Ecto neural progenitor cell (in vitro differentiated cells): ENCODE measurements around the gene DCD.
"Not testable (repeated sequence)": the region's sequence is repeated elsewhere in the genome, so short reads cannot be mapped to it uniquely, and the experiment has no call there.

Experiments used
- DNase-seq: peaks from one replicate; pipeline ENCODE4 v3.0.0-alpha.2; 2018; ENCODE audit warnings: low spot score

DCD gene

GRCh38 chr12:54648265-54648664, at the start of gene DCD:
DCD (minus strand) TSS chr12:54648365; CDS start chr12:54648303, 62 bp downstream.
- peak; percentile 29 for DNase-seq

- DNase-seq, result no peak
These were observed 49.7 kb upstream of the DCD start for GRCh38 chr12:54697851-54698250.

DNA sequence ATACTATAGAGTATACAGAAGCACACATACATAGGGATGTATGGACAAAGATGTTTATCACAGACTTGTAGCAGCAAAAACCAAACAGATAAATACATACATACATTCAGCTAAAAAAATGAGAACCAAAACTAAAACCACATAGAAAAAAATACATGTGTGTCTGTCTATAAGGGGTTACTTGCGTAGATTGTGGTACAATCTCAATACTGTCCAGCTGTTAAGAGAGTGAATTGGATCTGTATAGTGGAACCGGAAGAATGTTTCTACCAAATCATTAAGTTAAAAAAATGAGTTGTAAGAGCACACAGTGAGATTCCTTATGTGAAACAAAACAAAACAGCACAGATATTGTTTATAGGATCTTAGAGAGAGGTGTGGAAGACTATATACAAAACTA, 44.2 kb upstream of the DCD start:
- DNase-seq, result no peak

DNA sequence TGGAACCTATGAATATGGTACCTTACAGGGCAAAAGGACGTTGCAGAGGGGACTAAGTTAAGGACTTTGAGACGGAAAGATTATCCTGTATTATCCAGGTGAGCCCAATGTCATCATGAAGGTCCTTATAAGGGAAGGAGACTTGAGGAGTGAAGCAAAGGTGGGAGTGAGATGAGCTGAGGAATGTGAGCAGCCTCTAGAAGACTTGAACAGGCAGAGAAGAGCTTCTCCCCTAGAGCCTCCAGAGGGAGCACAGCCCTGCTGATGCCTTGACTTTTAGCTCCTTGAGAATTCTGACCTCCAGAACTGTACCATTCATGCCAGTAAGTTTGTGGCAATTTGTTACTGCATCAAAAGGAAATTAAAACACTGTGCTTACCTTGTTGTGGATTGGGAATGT, 41.8 kb upstream of the DCD start:
- no peak for DNase-seq

- no peak for DNase-seq
These were observed 40.8 kb upstream of the DCD start for GRCh38 chr12:54689034-54689372.

DNA sequence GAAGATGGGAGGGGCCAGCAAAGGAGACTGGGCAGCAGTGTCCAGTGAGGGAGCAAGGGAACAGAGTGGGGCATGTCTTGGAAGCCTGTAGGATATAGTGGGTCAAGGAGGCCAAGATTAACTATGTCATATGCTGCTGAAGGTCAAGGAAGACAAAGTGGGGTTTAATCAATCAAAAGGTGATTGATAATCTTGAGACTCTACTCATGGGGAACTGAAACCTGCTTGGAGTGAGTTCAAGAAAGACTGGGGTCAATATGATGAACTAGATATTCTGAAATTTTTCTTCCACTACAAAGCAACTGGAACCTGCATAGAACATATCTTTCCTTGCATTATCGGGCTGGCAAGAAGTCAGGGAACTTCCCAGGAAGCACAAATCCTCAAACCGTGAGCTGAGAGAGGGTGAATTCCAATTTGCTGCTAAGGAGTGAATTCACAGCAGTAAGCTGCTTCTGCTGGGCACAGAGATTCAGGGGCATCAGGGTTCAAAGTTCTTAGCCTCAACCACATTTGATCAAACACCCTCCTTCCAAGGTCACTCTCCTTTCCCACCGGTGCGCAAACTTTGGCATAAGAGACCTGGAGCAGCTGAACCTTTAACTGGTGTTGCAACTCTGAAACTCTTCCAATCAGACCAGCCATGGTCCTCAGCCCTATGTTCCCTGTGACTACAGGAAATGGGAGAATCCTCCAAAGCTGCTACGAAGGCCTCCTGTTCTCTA, 40.3 kb upstream of the DCD start:
- no peak for DNase-seq

GRCh38 chr12:54684636-54685630, 36.8 kb upstream of the DCD start:
- DNase-seq, result no peak

GRCh38 chr12:54683398-54683797, 35.2 kb upstream of the DCD start:
- DNase-seq, result no peak

- DNase-seq, result no peak
These were observed 34.5 kb upstream of the DCD start for GRCh38 chr12:54682674-54683073.

- DNase-seq, result peak; percentile 69
These were observed 32.2 kb upstream of the DCD start for GRCh38 chr12:54680374-54680773.

- no peak for DNase-seq
These were observed 30.0 kb upstream of the DCD start for GRCh38 chr12:54678131-54678530.

DNA sequence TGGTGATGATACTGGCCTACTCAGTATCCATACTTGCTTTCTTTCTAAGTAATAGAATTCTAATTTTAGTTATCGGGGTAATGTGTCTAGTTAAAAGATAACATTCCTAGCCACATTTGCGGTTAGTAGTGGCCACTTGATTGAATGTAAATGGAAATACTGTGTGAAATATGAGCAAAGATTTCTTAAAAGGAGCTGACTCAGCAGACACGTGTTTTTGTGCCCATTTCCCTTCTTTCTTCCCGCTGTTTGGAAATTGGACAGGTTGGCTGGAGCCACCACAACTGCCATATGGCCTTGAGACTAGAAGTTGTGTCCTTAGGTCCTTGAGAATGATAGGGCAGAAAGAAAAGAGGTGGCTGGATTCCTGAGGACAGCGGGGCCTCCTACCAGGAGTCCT, 19.8 kb upstream of the DCD start:
- DNase-seq, result no peak

DNA sequence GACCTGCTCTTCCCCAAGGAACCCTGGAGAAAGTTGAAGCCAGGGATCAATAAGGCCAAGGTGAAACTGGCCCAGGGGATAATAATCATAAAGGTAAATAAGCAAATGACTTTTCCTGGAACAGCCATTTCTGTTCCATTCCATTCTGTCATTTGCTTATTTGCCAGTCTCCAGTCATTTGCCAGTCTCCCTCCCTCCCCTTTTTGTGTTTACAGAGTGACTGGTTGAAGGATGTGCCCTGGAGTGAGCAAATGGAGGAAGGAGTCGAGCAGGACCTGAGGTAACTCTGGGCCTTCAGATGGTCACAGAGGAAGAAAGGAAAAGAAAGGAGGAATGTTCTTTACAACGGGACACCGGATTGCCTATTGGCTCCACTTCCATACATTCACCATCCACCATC, 17.8 kb upstream of the DCD start:
- DNase-seq, result no peak

DNA sequence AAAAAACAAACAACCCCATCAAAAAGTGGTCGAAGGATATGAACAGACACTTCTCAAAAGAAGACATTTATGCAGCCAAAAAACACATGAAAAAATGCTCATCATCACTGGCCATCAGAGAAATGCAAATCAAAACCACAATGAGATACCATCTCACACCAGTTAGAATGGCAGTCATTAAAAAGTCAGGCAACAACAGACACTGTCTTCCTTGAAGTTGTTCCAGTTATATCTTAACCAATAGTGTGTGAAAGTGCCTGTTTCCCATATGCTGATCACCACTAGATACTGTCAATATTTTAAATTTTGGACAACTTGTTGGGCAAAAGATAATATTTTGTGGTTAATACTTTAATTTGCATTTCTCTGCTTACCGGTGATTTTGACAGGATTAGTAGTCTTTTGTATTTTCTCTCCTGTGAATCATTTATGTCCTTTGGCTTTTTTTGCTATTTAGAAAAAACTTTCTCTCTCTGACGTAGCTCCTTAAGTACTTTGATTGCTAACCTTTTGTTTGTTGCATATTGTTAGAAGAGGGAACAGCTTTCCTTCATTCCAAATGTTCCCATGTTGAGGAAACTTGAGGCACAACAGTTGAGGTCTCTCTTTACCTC, 17.0 kb upstream of the DCD start:
- not testable (repeated sequence) for DNase-seq

GRCh38 chr12:54663603-54664002, 15.4 kb upstream of the DCD start:
- DNase-seq, result no peak

DNA sequence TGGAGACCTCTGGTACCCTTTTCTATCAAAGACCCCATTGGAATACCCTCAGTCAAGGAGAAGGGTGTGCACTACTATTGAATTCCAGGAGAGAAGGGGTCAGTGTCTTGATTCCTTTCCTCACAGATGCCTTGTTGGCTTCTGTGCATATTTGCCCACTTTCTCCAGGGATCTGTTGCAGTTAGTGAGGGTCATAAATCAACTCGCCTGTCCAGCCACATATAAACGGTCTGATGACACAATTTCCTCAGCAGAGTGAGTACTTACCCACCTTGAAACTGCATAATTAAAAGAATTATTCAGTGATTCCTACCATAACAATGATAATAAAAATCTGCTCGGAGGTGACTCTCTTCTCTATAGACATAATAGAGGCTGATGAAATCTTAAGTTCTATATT, 13.9 kb upstream of the DCD start:
- DNase-seq, result no peak

DNA sequence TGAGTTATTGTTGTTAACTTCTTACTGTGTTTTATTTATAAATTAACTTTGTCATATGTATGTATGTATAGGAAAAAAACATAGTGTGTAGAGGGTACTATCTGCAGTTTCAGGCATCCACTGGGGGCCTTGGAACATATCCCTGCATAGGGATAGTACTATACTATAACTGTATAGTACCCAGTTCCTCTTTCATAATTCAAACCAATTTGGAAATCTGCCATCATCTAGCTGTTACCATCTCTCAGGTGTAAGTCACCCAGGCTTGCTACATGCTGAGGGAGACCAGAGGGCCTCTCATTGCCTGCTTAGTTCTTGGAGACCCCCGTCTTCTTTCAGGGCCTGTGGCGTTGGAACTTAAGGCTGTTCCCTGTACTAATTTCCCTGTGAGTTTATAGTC, 12.9 kb upstream of the DCD start:
- no peak for DNase-seq

DNA sequence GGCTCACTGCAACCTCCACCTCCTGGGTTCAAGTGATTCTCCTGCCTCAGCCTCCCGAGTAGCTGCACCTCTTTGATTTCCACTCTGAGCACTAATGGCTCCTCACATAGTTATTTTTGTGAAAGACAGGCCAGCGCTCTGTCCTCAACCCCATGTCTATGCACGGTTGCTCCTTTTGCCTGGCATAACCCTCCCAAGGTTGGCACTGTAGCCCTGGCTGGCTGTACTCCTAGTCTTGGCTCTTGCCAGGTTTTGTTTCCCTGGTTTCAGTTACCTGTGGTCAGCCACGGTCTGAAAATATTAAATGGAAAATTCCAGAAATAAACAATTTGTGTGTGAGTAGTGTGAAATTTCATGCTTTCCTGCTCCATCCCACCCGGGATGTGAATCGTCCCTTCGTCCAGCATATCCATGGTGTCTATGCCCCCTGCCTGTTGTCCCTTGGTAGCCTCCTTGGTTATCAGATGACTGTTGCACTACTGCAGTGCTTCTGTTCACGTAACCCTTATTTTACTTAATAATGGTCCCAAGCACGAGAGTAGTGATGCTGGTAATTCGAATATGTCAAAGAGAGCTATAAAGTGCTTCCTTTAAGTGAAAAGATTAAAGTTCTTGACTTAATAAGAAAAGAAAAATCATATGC, 12.3 kb upstream of the DCD start:
- DNase-seq, result peak; percentile 23

DNA sequence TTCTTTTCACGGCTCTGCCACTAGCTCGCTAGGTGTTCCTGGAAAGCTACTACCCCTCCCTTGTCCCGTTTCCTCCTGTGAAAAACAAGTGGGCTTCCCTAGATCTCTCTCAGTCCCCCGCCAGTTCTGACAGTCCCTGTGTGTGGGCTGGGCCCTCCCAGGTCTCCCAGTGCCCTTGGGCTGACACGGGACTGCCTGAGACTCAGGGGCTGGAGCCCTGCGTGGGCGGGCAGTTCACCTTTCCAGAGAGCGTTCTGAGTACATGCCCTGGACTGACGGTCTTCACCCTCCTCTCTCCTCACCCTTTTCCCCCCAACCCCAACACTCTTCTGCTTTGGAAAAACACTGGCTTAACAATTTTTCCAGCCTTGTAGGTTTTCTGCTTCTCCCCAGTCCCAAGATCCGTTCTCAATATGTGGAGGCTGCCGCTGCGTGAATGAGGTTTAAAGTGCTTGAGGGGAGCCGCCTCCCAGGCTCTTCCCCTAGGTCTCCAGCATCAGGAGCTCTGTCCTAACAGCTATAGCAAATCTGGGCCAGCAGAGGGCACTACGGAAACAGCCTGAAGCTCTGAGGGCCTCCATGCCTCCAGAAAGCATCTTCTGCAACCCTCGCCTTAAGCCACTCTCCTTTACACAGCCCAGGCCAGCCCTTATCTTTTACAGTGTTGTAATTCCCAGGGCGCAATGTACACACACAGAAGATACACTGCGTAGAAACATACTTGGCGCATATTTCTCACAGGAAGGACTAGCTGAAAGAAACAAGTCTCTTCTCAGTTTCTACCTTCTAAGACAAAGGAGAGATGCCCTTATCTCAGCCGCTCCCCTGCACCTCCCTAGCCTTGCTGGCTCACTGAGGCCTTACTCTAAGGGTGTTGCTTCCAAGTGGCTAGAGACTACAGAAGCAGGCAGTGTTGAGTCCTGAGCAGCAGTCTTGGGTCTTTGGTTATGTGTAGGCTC, 10.4 kb upstream of the DCD start:
- peak; percentile 84 for DNase-seq

DNA sequence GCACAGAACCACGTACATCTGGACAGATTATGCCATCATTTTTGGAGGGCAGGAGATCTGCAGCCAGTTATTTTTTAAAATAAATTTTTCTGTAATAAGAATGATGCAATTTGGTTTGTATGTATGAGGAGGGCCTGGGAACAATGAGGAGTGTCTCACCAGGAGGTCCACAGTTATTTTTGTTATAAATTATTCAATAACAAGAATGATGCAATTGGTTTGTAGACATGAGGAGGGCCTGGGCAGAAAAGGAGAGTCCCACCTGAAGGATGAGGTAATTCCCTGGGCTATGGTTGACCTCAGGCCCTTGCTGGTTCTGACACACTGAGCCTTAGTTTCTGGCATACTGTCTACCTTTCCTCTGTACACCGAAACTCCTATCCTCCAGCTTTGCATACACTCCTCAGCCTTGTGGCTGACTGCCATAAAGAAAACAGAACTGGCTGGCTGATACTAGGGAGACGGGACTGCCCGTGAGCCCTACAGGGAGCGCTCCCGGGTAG, 9.0 kb upstream of the DCD start:
- peak; percentile 20 for DNase-seq

- DNase-seq, result no peak
These were observed 6.8 kb upstream of the DCD start for GRCh38 chr12:54654926-54655325.
